IMR-90 (cell line): ENCODE measurements around the gene PBX4.

Experiments
- CEBPB ChIP-seq: IDR thresholded peaks from 2 replicates; pipeline ENCODE4 v1.6.1; 2012; ENCODE audit warnings: low read depth, low read length, improper control_type of control experiment
- CTCF ChIP-seq: conservative IDR thresholded peaks from 2 replicates; pipeline ENCODE4 v1.5.1; 2012; ENCODE audit warnings: mild to moderate bottlenecking, low read depth, low read length, improper control_type of control experiment
- FOS ChIP-seq: fragments of 150-350 bp; IDR thresholded peaks from 2 replicates; pipeline ENCODE4 v1.6.1; 2016; ENCODE audit warnings: low read depth, low read length
- MXI1 ChIP-seq: IDR thresholded peaks from 2 replicates; pipeline ENCODE4 v1.6.1; 2012; ENCODE audit warnings: low read depth, mild to moderate bottlenecking, low read length, moderate library complexity, borderline replicate concordance
- POLR2A ChIP-seq: IDR thresholded peaks from 2 replicates; pipeline ENCODE4 v1.6.1; 2012; ENCODE audit warnings: mild to moderate bottlenecking, low read depth, low read length
- SMC3 ChIP-seq: fragments of 150-350 bp; IDR thresholded peaks from 2 replicates; pipeline ENCODE4 v1.6.1; 2016; ENCODE audit warnings: low read depth, mild to moderate bottlenecking, antibody characterized with exemption, low read length, moderate library complexity

- TF ChIP-seq CTCF (no peak), POLR2A (no peak), SMC3 (no peak), FOS (no peak), CEBPB (no peak), MXI1 (no peak)
These were observed 24.1 kb upstream of the PBX4 start for GRCh38 chr19:19642506-19643157.
